DMS153 (cell line): ENCODE results near the gene SYNGR3.

Experiments used
- DNase-seq: peaks from one replicate; lab custom pipeline; 2025; lab: John Stamatoyannopoulos, UW

The SYNGR3 gene

DNA sequence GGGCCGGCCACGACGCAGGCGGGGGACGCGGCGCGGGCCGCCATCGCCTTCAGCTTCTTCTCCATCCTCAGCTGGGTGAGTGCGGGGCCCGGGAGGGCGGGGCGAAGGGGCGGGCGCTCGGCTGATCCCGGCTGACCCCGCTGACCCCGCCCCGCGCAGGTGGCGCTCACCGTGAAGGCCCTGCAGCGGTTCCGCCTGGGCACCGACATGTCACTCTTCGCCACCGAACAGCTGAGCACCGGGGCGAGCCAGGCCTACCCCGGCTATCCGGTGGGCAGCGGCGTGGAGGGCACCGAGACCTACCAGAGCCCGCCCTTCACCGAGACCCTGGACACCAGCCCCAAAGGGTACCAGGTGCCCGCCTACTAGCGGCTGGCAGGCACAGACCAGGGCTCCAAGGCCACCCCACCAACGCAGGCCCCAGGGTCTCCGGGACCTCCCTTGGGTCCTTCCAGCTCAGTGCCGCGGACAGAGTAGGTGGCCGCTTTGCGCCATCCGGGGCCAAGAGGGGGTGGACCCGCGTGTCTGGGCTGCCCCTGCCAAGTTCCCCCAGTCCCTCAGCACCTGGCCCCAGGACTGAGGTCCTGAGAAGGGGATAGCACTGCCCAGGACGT is 3.0 kb downstream of the SYNGR3 start:
- DNase-seq: no peak

DNA sequence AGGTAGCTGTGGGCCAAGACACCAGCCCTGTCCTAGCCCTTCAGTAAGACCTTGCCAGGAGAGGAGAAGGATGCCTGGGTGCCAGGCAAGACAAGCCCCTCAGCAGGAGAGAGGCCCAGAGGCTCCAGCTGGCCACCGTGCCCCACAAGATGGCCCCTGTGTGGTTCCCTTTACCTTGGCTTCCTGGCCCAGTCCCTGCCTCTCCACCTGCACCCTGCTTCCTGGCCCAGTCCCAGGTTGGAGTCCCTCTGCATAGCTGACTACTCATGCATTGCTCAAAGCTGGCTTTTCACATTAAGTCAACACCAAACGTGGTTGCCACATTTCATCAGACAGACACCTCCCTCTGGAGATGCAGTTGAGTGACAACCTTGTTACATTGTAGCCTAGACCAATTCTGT is 4.0 kb downstream of the SYNGR3 start:
- DNase-seq: no peak

DNA sequence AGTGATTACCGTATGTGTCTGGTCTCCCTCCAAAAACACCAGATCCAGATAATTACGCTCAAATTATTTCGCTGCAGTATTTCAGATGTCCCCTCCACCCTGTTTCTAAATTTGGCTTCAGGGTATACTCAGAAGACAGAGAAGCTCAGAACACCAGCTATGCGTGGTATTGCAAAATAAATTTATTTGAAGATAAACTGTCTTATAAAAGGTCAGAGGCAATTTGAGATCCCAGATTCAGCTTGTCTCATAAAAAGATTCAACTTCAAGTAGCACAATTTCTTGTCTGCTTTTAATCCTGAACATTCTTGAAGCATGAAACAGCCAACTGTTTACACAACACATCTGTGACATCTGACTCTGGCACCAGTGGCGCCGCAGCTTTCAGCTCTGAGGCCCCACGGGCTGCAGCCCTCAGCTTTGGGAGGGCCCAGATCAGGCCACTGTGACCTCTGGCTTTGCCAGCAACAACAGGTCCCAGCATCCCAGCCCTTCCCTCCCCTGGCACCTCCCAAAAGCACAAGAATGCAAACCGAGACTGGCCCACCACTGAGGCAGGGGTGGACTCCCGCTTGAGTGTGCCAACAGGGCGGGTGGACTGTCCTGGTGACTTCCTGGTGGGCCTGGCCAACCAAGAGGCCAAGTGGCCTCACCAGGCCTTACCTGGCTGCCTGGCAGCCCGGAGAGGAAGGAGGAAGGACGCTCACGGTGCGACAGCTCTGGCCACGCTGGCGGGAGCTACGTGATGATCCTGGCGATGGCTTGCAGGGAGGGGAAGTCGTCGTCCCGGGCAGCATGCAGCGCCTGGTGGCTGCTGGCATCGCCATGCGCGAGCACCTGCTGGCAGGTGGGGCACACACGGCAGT is 8.0 kb downstream of the SYNGR3 start:
- DNase-seq: no peak

DNA sequence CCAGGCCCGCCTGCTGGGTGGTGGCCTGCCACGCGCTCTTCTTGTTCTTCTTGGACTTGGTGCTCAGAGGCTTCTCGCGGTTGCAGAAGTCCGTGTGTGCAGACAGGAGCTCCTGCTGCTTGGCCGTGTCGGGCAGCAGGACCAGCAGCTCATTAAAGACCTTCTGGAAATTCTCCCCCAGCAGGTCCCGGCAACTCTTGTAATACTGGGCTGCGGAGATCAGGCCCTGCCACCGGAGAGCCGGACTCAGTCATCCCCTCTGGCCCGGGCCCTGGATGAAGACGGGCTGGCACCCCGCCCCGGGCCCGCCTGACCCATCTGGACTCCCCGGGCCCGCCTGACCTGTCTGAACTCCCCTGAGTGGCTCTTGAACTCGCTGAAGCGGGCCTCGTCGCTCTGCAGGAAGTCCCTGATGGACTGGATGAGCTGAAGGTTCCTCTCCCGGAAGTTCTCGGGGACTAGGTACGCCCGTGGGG is 8.6 kb downstream of the SYNGR3 start:
- no peak for DNase-seq

DNA sequence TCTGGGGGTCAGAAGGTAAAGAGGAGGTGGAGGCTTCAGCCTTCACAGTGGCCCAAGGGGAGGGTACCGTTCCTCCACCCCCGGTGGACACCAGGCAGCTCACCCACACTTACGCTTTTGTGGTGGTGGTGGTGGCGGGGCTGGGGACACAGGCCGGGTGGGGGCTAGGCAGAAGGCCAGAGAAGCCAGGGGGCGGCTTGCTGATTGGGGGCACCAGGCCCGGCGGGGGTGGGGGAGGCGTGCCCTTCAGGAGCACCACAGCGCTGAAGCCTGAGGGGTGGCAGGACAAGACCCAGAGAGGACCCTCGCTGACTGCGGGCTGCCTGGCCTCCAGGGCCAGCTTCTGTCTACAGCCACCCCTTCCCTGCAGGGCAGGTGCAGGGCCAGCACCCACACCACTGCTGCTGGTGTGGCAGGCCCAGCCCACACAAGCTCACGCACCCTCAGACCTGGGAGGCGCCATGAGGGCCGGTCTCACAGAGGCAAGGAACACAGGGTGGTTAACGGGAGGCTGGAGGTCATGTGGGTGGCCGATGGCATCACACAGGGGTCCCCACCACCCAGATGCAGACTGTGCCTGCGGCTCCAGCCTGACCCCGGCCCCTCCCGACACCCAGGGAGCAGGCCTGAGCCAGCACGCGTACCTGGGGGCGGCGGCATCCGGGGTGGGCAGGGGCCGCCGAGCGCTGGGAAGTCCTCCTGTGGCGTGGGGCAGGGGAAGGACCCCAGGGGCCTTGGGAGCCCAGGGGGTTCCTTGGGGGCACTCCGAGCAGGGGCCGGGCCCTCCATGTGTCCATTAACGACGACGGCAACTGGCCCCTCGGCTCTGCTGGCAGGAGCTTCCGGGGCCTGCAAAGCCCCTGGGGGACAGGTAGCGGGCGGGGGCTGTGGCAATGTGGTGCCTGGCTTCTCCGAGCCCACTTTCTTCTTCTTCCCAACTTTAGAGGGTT is 9.4 kb downstream of the SYNGR3 start:
- no peak for DNase-seq

GRCh38 chr16:1999866-2000514 is 10.2 kb downstream of the SYNGR3 start:
- no peak for DNase-seq

DNA sequence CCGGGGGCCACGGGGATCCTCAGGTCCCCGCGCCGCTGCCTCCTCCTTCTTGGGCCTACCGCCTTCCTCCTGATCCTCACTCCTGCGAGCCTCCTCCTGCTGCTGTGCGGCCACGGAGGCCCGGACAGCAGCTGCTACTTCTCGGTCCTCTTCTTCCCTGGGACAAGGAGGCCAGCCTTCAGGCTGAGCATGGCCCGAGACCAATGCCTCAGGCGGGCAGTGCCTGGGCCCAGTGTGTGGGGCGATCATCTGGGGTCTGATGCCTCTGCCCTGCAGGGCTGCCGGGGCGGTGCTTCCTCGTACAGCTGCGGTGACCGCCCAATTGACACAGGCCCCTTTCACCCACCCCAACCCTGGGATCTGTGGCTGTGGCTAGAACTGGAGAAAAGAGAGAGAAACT is 11.3 kb downstream of the SYNGR3 start:
- DNase-seq: no peak

- DNase-seq: no peak
Measured at GRCh38 chr16:2001456-2002355, 11.9 kb downstream of the SYNGR3 start.

DNA sequence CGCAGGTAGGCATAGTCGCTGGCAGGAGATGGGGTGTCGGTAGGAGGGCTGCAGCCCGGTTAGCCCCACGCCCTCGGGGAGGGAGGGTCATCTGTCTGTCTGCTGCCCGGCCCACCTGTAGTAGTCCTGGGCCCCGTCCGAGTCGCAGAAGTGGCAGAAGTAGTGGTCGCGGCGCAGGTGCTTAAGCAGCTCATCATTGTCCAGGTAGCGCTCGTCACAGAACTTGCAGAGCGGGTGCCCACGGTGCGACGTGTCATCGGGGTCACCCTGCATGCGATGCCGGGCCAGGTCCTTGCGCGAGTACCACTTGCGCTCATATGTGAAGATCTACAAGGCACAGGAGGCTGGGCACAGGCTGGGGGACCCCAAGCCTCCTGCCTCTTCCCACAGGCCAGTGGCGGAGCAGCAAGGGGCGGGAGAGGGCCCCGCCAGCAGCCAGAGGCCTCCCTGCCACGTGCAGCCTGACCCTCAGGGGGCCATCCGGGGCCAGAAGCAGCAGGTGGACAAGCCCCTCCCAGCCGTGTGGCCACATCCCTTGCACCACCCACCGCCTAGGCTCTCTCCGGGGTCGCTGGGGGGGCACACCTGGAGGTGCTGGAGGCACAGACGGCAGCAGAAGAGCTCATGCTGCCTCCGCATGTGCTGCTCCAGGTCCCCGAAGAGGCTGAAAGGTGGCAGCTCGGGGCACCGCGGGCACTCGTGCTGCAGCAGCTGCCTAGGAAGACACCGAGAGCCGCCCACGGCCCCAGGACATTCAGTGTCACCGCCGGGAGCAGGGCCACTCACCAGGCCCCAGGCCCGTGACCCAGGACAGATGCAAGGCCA is 12.8 kb downstream of the SYNGR3 start:
- no peak for DNase-seq

GRCh38 chr16:2003231-2003826 is 13.6 kb downstream of the SYNGR3 start:
- no peak for DNase-seq

DNA sequence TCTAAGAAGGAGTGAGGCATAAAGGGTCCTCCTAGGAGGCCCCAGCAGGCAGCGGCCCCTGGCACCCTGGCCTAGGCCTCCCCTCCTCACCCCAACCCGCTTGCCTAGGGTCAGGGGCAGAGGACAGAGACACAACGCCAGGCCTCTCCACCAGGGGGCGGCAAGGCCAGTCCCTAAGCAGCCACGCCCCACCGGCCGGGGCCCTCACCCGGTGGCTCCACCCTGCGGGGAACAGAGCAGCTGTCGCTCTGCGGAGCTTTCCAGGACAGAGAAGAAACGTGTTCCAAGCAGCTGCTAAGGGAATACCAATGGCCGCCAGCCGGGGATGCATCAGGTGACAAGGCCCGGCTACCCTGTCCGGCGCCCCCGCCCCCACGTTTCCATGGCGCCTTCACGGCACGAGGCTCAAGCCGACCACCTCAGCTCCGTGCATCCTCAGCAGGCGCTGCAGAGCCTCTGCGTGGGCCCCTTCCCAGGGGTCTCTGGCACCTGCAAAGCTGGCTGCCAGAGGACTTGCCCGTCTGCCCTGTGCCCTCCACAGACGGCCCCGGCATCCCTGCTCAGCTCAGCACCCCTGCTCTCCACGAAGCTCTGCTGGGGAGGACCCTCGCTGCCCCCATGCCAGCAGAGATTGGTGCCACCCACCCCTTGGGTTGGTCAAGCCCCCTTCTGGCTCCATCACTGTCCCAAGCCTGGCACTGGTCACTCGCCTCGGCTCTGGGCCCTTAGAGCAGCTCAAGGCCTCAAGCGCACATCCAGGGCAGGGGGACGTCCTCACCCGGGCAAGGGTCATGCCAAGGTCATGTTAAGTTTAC is 14.3 kb downstream of the SYNGR3 start:
- peak; percentile 89 for DNase-seq

GRCh38 chr16:2004795-2005517 is 15.2 kb downstream of the SYNGR3 start:
- peak; percentile 9 for DNase-seq

GRCh38 chr16:2005646-2006045 is 15.9 kb downstream of the SYNGR3 start:
- no peak for DNase-seq

- DNase-seq: no peak
Measured at GRCh38 chr16:2006317-2006716, 16.5 kb downstream of the SYNGR3 start.

DNA sequence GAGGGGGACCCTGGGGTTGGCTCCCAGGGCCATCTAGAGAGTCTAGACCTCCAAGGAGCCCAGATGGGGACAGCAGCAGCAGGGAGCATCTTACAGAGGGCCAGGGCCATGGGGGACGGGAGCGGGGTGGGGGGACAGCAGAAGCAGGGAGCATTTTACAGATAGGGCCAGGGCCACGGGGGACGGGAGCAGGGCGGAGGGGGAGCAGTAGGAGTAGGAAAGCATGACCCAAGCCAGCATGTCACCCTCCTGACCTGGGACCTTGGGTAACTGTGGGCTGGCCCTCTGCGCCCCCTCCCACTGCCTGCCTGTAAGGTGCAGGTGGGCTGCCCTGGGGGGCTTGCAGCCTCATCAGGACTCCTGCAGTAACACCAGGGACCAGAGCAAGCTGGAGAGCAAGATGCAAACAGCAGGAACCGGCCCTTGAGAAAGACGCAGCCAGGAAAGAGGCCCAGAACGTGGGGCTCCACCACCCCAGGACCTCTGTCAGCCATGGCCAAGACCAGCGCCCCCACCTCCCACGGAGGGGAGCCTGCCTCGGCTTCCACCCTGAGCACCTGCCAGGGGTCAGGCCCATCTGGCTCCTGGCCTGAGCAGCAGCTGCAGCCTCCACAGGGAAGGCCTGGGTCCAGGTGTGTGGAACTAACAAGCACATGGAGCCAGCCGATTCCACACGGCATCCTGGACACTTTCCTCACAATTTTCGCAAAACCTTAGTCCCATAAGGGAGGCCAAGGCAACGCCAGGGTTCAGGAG is 17.5 kb downstream of the SYNGR3 start:
- DNase-seq: no peak

DNA sequence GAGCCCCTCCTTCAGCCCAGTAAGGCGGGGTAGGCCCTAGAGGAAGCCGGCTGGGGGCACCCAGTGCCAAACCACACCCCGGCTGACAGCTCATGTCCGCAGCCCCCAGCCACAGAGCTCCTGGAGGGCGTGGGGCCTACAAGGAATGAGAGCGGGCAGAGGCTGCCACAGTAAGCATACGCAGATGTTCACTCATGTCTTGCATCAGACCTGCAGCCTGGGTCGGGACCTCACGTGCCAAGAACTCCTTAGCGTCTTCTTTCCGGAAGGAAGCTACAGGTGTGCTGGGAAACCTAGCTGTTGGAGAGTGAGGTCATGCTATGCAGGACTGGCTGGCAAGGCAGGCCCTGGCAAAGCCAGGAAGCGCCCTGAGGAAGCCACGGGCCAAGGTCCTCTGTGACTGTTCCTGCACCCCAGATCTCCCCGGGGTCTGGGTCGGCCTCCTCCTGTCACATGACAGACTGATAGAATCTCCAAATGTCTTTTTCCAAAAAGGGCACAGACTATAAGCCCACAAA is 18.3 kb downstream of the SYNGR3 start:
- DNase-seq: no peak

- DNase-seq: no peak
Measured at GRCh38 chr16:2008631-2009163, 18.9 kb downstream of the SYNGR3 start.
